WERI-Rb-1 (cell line): ENCODE data around the gene CCDC91.

Experiments
- DNase-seq: peaks from one replicate; pipeline ENCODE4 v3.0.0-alpha.2; 2020
- H3K27ac ChIP-seq: fragments of 250-450 bp; sonication (Bioruptor Pico); 2 replicates; pipeline ENCODE4 v1.5.1; 2020; ENCODE audit warnings: mild to moderate bottlenecking, moderate library complexity
- H3K27me3 ChIP-seq: fragments of 250-450 bp; sonication (Bioruptor Pico); 2 replicates; pipeline ENCODE4 v1.5.1; 2021; ENCODE audit warnings: mild to moderate bottlenecking, low read depth, moderate library complexity; ENCODE audit not compliant: insufficient read depth, severe bottlenecking
- H3K36me3 ChIP-seq: fragments of 250-450 bp; sonication (Bioruptor Pico); 2 replicates; pipeline ENCODE4 v1.5.1; 2020; ENCODE audit warnings: mild to moderate bottlenecking, moderate library complexity
- H3K4me3 ChIP-seq: 2 replicates; pipeline ENCODE4 v1.5.1; 2011; ENCODE audit warnings: low read depth, mild to moderate bottlenecking, control low read depth, low read length
- H3K9me3 ChIP-seq: fragments of 250-450 bp; sonication (Bioruptor Pico); 2 replicates; pipeline ENCODE4 v1.5.1; 2021; ENCODE audit warnings: mild to moderate bottlenecking, moderate library complexity; ENCODE audit not compliant: severe bottlenecking
- CTCF ChIP-seq: IDR thresholded peaks from 2 replicates; pipeline ENCODE4 v1.5.1; 2011; ENCODE audit warnings: low read depth, mild to moderate bottlenecking, control low read depth, inconsistent platforms, low read length

CCDC91 gene

GRCh38 chr12:28286352-28286751, 96.1 kb downstream of the CCDC91 start:
- no peak for DNase-seq
- no peak for TF ChIP-seq CTCF
- no peaks in the 10 kb centered on the region for H3K27me3 ChIP-seq
- no peaks in the 10 kb centered on the region for H3K9me3 ChIP-seq
- H3K4me3 ChIP-seq, result no peak overlapping the region
- no peaks in the 10 kb centered on the region for H3K36me3 ChIP-seq
- no peak overlapping the region for H3K27ac ChIP-seq

GRCh38 chr12:28290262-28290661, 100.0 kb downstream of the CCDC91 start:
- Histone ChIP-seq H3K27me3 (no peaks in the 10 kb centered on the region), H3K9me3 (no peaks in the 10 kb centered on the region), H3K4me3 (no peak overlapping the region), H3K27ac (no peak overlapping the region), H3K36me3 (no peaks in the 10 kb centered on the region)
- no peak for TF ChIP-seq CTCF
- no peak for DNase-seq

- H3K9me3 ChIP-seq, result no peaks in the 10 kb centered on the region
- no peaks in the 10 kb centered on the region for H3K27me3 ChIP-seq
- no peak for TF ChIP-seq CTCF
- H3K27ac ChIP-seq, result no peak overlapping the region
- no peak overlapping the region for H3K4me3 ChIP-seq
- DNase-seq, result no peak
- H3K36me3 ChIP-seq, result no peaks in the 10 kb centered on the region
These were observed 102.4 kb downstream of the CCDC91 start for GRCh38 chr12:28292699-28293098.

GRCh38 chr12:28294300-28294699, 104.0 kb downstream of the CCDC91 start:
- Histone ChIP-seq H3K4me3 (no peak overlapping the region), H3K27ac (no peak overlapping the region), H3K9me3 (no peaks in the 10 kb centered on the region), H3K27me3 (no peaks in the 10 kb centered on the region), H3K36me3 (no peaks in the 10 kb centered on the region)
- TF ChIP-seq CTCF, result no peak
- no peak for DNase-seq

- TF ChIP-seq CTCF, result no peak
- Histone ChIP-seq H3K9me3 (no peaks in the 10 kb centered on the region), H3K4me3 (no peak overlapping the region), H3K27me3 (no peaks in the 10 kb centered on the region), H3K36me3 (no peaks in the 10 kb centered on the region), H3K27ac (no peak overlapping the region)
- no peak for DNase-seq
These were observed 106.0 kb downstream of the CCDC91 start for GRCh38 chr12:28296287-28296686.

GRCh38 chr12:28303192-28303591, 112.9 kb downstream of the CCDC91 start:
- Histone ChIP-seq H3K9me3 (no peaks in the 10 kb centered on the region), H3K4me3 (no peak overlapping the region), H3K36me3 (peaks cover 2% of the 10 kb centered on the region; the same call in 1 of the 2 replicates), H3K27me3 (no peaks in the 10 kb centered on the region), H3K27ac (no peak overlapping the region)
- no peak for DNase-seq
- TF ChIP-seq CTCF, result no peak
